Measurements from ENCODE around the gene HNRNPDL.
"Not testable (repeated sequence)": the region's sequence is repeated elsewhere in the genome, so short reads cannot be mapped to it uniquely, and the experiment has no call there.

The HNRNPDL gene

GRCh38 chr4:82430193-82430963 is at the start of gene HNRNPDL, which contains the start of gene ENOPH1:
TSS of gene HNRNPDL (minus strand) at chr4:82430462. CDS start at chr4:82429690, 772 bp downstream.
TSS of gene ENOPH1 (plus strand) at chr4:82430590. CDS start at chr4:82430830, 240 bp downstream.
- peak; percentile 100 for DNase-seq

- DNase-seq: no peak
Measured at GRCh38 chr4:82479562-82479961, 49.3 kb upstream of the HNRNPDL start.

- DNase-seq: not testable (repeated sequence)
Measured at GRCh38 chr4:82477469-82477868, 47.2 kb upstream of the HNRNPDL start.

GRCh38 chr4:82475931-82476330 is 45.7 kb upstream of the HNRNPDL start:
- DNase-seq: not testable (repeated sequence)

- DNase-seq: no peak
Measured at GRCh38 chr4:82473621-82474164, 43.4 kb upstream of the HNRNPDL start.

GRCh38 chr4:82473080-82473479 is 42.8 kb upstream of the HNRNPDL start:
- not testable (repeated sequence) for DNase-seq

- no peak for DNase-seq
Measured at GRCh38 chr4:82469791-82470345, 39.6 kb upstream of the HNRNPDL start.

GRCh38 chr4:82467471-82467870 is 37.2 kb upstream of the HNRNPDL start:
- no peak for DNase-seq

GRCh38 chr4:82463221-82463620 is 33.0 kb upstream of the HNRNPDL start:
- no peak for DNase-seq

- DNase-seq: peak; percentile 84
Measured at GRCh38 chr4:82462415-82462831, 32.2 kb upstream of the HNRNPDL start.

GRCh38 chr4:82461710-82462109 is 31.4 kb upstream of the HNRNPDL start:
- no peak for DNase-seq

GRCh38 chr4:82458729-82459128 is 28.5 kb upstream of the HNRNPDL start:
- DNase-seq: no peak

- DNase-seq: no peak
Measured at GRCh38 chr4:82457266-82457665, 27.0 kb upstream of the HNRNPDL start.

- DNase-seq: no peak
Measured at GRCh38 chr4:82452026-82452425, 21.8 kb upstream of the HNRNPDL start.

GRCh38 chr4:82450966-82451755 is 20.9 kb upstream of the HNRNPDL start:
- no peak for DNase-seq

GRCh38 chr4:82447886-82448285 is 17.6 kb upstream of the HNRNPDL start:
- DNase-seq: no peak

- no peak for DNase-seq
Measured at GRCh38 chr4:82439088-82439487, 8.8 kb upstream of the HNRNPDL start.

GRCh38 chr4:82437285-82438005 is 7.2 kb upstream of the HNRNPDL start:
- no peak for DNase-seq

- DNase-seq: no peak
Measured at GRCh38 chr4:82436780-82437179, 6.5 kb upstream of the HNRNPDL start.

- no peak for DNase-seq
Measured at GRCh38 chr4:82436130-82436529, 5.9 kb upstream of the HNRNPDL start.

GRCh38 chr4:82434949-82435348 is 4.7 kb upstream of the HNRNPDL start:
- no peak for DNase-seq

GRCh38 chr4:82433791-82434190 is 3.5 kb upstream of the HNRNPDL start:
- DNase-seq: no peak

GRCh38 chr4:82432596-82432995 is 2.3 kb upstream of the HNRNPDL start:
- no peak for DNase-seq

All from stimulated activated CD4-positive, alpha-beta T cell treated with anti-CD3 and anti-CD28 coated beads, Interleukin-4, amount 100 ng/mL, for 1 hour (primary cell).